Natural killer cell treated with Interleukin-12 subunit alpha and Interleukin-12 subunit beta and Interleukin-15 and Interleukin-18, amount 100 ng/mL, for 72 hours (primary cell): ENCODE results near the gene CDC27. TPM values are rescaled to one million over a fixed set of nuclear protein-coding genes. Genes with fewer than 3 reads are reported as not detected.
"Not testable (repeated sequence)": the region's sequence is repeated elsewhere in the genome, so short reads cannot be mapped to it uniquely, and the experiment has no call there.

Experiments
- ATAC-seq, 2 donors: fragments of 150-1000 bp; cut with Tn5 transposase in 1 of 2; sonication (Bioruptor Pico), chemical (Tn5 transposase) in 1 of 2; 2 replicates each; pipeline ENCODE4 v1.10.0; 2021
- DNase-seq: peaks from one replicate; pipeline ENCODE4 v3.0.0; 2022; ENCODE audit warnings: low spot score
- H3K27ac Mint-ChIP-seq, 2 donors: 1 replicate in 1 of 2; 2 replicates in 1 of 2; pipeline ENCODE4 v1.8.0; 2022; ENCODE audit warnings: mixed read lengths in 2 of 2, mild to moderate bottlenecking in 1 of 2, moderate library complexity in 1 of 2
- H3K27me3 Mint-ChIP-seq, 2 donors: 1 replicate in 1 of 2; 2 replicates in 1 of 2; pipeline ENCODE4 v1.8.0; 2022; ENCODE audit warnings: mixed read lengths in 2 of 2
- H3K36me3 Mint-ChIP-seq: one replicate; pipeline ENCODE4 v1.8.0; 2022; ENCODE audit warnings: mixed read lengths
- H3K4me1 Mint-ChIP-seq, 2 donors: 1 replicate in 1 of 2; 2 replicates in 1 of 2; pipeline ENCODE4 v1.8.0; 2022; ENCODE audit warnings: low read depth in 2 of 2, mixed read lengths in 2 of 2, mild to moderate bottlenecking in 1 of 2
- H3K4me3 Mint-ChIP-seq: one replicate; pipeline ENCODE4 v1.8.0; 2022; ENCODE audit warnings: mixed read lengths
- H3K9me3 Mint-ChIP-seq: 2 replicates; pipeline ENCODE4 v1.8.0; 2022; ENCODE audit warnings: mixed read lengths
- total RNA-seq, 2 donors: library from RNA; stranded (reverse); gene quantifications; one replicate each; pipeline ENCODE4 v1.2.3, GENCODE V29; 2022

The CDC27 gene
- total RNA-seq, 2 donors from 2014 or later, result 134 to 141 TPM

- H3K4me3 Mint-ChIP-seq, result no peak overlapping the region
- peaks cover 17 to 29% of the 10 kb centered on the region in 2 donors for H3K4me1 Mint-ChIP-seq
- ATAC-seq (no peak), DNase-seq (no peak)
- no peaks in the 10 kb centered on the region for H3K27me3 Mint-ChIP-seq
- H3K27ac Mint-ChIP-seq, result peak overlapping the region in 1 of 2 donors; percentile 65
- no peaks in the 10 kb centered on the region for H3K36me3 Mint-ChIP-seq
- H3K9me3 Mint-ChIP-seq, result no peaks in the 10 kb centered on the region
Measured at GRCh38 chr17:47199627-47200324, 10.7 kb upstream of the CDC27 start.

GRCh38 chr17:47197821-47198220 lies 8.7 kb upstream of the CDC27 start:
- H3K27me3 Mint-ChIP-seq, result no peaks in the 10 kb centered on the region
- ATAC-seq (no peak), DNase-seq (no peak)
- H3K4me1 Mint-ChIP-seq, result peaks cover 15 to 23% of the 10 kb centered on the region in 2 donors
- no peak overlapping the region for H3K27ac Mint-ChIP-seq
- no peaks in the 10 kb centered on the region for H3K9me3 Mint-ChIP-seq
- H3K36me3 Mint-ChIP-seq, result no peaks in the 10 kb centered on the region
- no peak overlapping the region for H3K4me3 Mint-ChIP-seq

GRCh38 chr17:47193931-47194511 lies 4.9 kb upstream of the CDC27 start:
- Mint-ChIP-seq H3K27ac (peak overlapping the region; percentile 10 to 69), H3K9me3 (no peaks in the 10 kb centered on the region)

GRCh38 chr17:47192554-47192953 lies 3.5 kb upstream of the CDC27 start:
- peaks cover 37 to 38% of the 10 kb centered on the region in 2 donors for H3K4me1 Mint-ChIP-seq
- no peaks in the 10 kb centered on the region for H3K27me3 Mint-ChIP-seq
- no peaks in the 10 kb centered on the region for H3K9me3 Mint-ChIP-seq
- H3K27ac Mint-ChIP-seq, result peak overlapping the region in 1 of 2 donors; percentile 69
- peak overlapping the region; percentile 9 for H3K4me3 Mint-ChIP-seq
- ATAC-seq (no peak), DNase-seq (no peak)
- peaks cover 5% of the 10 kb centered on the region for H3K36me3 Mint-ChIP-seq

More at GRCh38 chr17:47193931-47194511, 4.9 kb upstream of the CDC27 start:
- Mint-ChIP-seq H3K36me3 (no peaks in the 10 kb centered on the region), H3K4me3 (no peak overlapping the region), H3K27me3 (no peaks in the 10 kb centered on the region), H3K4me1 (peaks cover 32 to 33% of the 10 kb centered on the region in 2 donors)
- no peak for DNase-seq
- ATAC-seq, result no peak

- peaks cover 44 to 51% of the 10 kb centered on the region in 2 donors for H3K4me1 Mint-ChIP-seq
- ATAC-seq (no peak), DNase-seq (no peak)
- H3K36me3 Mint-ChIP-seq, result peaks cover 8% of the 10 kb centered on the region
- no peaks in the 10 kb centered on the region for H3K27me3 Mint-ChIP-seq
- peak overlapping the region in 1 of 2 donors; percentile 52 for H3K27ac Mint-ChIP-seq
- H3K9me3 Mint-ChIP-seq, result no peaks in the 10 kb centered on the region
- H3K4me3 Mint-ChIP-seq, result no peak overlapping the region
Measured at GRCh38 chr17:47190770-47191169, 1.7 kb upstream of the CDC27 start.

- Mint-ChIP-seq H3K4me1 (peaks cover 44 to 52% of the 10 kb centered on the region in 2 donors), H3K9me3 (no peaks in the 10 kb centered on the region), H3K4me3 (peak overlapping the region; percentile 92), H3K27ac (peak overlapping the region; percentile 99 to 100), H3K36me3 (peaks cover 8% of the 10 kb centered on the region), H3K27me3 (no peaks in the 10 kb centered on the region)
- ATAC-seq, result no peak
- DNase-seq, result no peak
Measured at GRCh38 chr17:47190243-47190642, 1.1 kb upstream of the CDC27 start.

GRCh38 chr17:47189732-47190237 lies 690 bp upstream of the CDC27 start:
- Mint-ChIP-seq H3K27ac (peak overlapping the region; percentile 99 to 100), H3K4me1 (peaks cover 45 to 52% of the 10 kb centered on the region in 2 donors), H3K9me3 (no peaks in the 10 kb centered on the region), H3K36me3 (peaks cover 8% of the 10 kb centered on the region), H3K27me3 (no peaks in the 10 kb centered on the region), H3K4me3 (peak overlapping the region; percentile 92)
- no peak for DNase-seq
- no peak for ATAC-seq

GRCh38 chr17:47188271-47188875 lies 722 bp downstream of the CDC27 start:
- Mint-ChIP-seq H3K4me1 (peaks cover 50 to 53% of the 10 kb centered on the region in 2 donors), H3K9me3 (no peaks in the 10 kb centered on the region), H3K27me3 (no peaks in the 10 kb centered on the region), H3K27ac (peak overlapping the region; percentile 99 to 100), H3K4me3 (peak overlapping the region; percentile 92), H3K36me3 (peaks cover 8% of the 10 kb centered on the region)
- no peak for DNase-seq
- ATAC-seq, result no peak

- no peak overlapping the region for H3K27ac Mint-ChIP-seq
Measured at GRCh38 chr17:47184681-47185080, 4.4 kb downstream of the CDC27 start.

GRCh38 chr17:47180988-47181387 lies 8.1 kb downstream of the CDC27 start:
- not testable (repeated sequence) for DNase-seq, H3K9me3 Mint-ChIP-seq, H3K4me3 Mint-ChIP-seq, ATAC-seq, H3K27me3 Mint-ChIP-seq, H3K27ac Mint-ChIP-seq
- peaks cover 48 to 50% of the 10 kb centered on the region in 2 donors for H3K4me1 Mint-ChIP-seq
- H3K36me3 Mint-ChIP-seq, result peaks cover 13% of the 10 kb centered on the region

More at GRCh38 chr17:47184681-47185080, 4.4 kb downstream of the CDC27 start:
- H3K9me3 Mint-ChIP-seq, result no peaks in the 10 kb centered on the region
- H3K4me3 Mint-ChIP-seq, result no peak overlapping the region
- no peaks in the 10 kb centered on the region for H3K27me3 Mint-ChIP-seq
- peaks cover 46 to 53% of the 10 kb centered on the region in 2 donors for H3K4me1 Mint-ChIP-seq
- ATAC-seq (no peak), DNase-seq (no peak)
- H3K36me3 Mint-ChIP-seq, result peaks cover 15% of the 10 kb centered on the region

- Mint-ChIP-seq H3K9me3 (no peaks in the 10 kb centered on the region), H3K27me3 (no peaks in the 10 kb centered on the region), H3K4me3 (no peak overlapping the region), H3K36me3 (peaks cover 13% of the 10 kb centered on the region), H3K27ac (peak overlapping the region in 1 of 2 donors; percentile 45), H3K4me1 (peaks cover 45 to 48% of the 10 kb centered on the region in 2 donors)
- ATAC-seq (no peak), DNase-seq (no peak)
Measured at GRCh38 chr17:47180337-47180736, 8.8 kb downstream of the CDC27 start.

- Mint-ChIP-seq H3K27ac (no peak overlapping the region), H3K4me3 (no peak overlapping the region), H3K4me1 (peaks cover 45% of the 10 kb centered on the region in 2 donors), H3K9me3 (no peaks in the 10 kb centered on the region), H3K27me3 (no peaks in the 10 kb centered on the region), H3K36me3 (peaks cover 17% of the 10 kb centered on the region)
- DNase-seq (no peak), ATAC-seq (no peak)
Measured at GRCh38 chr17:47179141-47179540, 10.0 kb downstream of the CDC27 start.

GRCh38 chr17:47177261-47177660 lies 11.8 kb downstream of the CDC27 start:
- Mint-ChIP-seq H3K4me3 (no peak overlapping the region), H3K4me1 (peaks cover 41 to 46% of the 10 kb centered on the region in 2 donors), H3K27me3 (no peaks in the 10 kb centered on the region), H3K9me3 (no peaks in the 10 kb centered on the region), H3K27ac (no peak overlapping the region), H3K36me3 (peaks cover 17% of the 10 kb centered on the region)
- ATAC-seq, result no peak
- no peak for DNase-seq

GRCh38 chr17:47176389-47176826 lies 12.7 kb downstream of the CDC27 start:
- H3K27ac Mint-ChIP-seq, result peak overlapping the region in 1 of 2 donors; percentile 20
- H3K4me1 Mint-ChIP-seq, result peaks cover 35 to 41% of the 10 kb centered on the region in 2 donors
- no peak overlapping the region for H3K4me3 Mint-ChIP-seq
- H3K27me3 Mint-ChIP-seq, result no peaks in the 10 kb centered on the region
- peaks cover 17% of the 10 kb centered on the region for H3K36me3 Mint-ChIP-seq
- ATAC-seq, result no peak
- no peaks in the 10 kb centered on the region for H3K9me3 Mint-ChIP-seq
- no peak for DNase-seq
